A549 (cell line): ENCODE measurements around the gene SBK3. TPM values are rescaled to one million over a fixed set of nuclear protein-coding genes. Genes with fewer than 3 reads are reported as not detected.
"Not testable (repeated sequence)": the region's sequence is repeated elsewhere in the genome, so short reads cannot be mapped to it uniquely, and the experiment has no call there.

Experiments
- ATAC-seq, 2 experiments: fragments of 200-7000 bp in 1 of 2; fragments of >200 bp in 1 of 2; cut with Nextera tagmentation in 1 of 2; cut with Tn5 transposase in 1 of 2; 3 replicates each; pipeline versions ENCODE4 v1.8.0 to v1.9.1; 2018 to 2020; ENCODE audit warnings: mild to moderate bottlenecking in 1 of 2, moderate library complexity in 1 of 2
- CTCF ChIA-PET: fragments of 300-600 bp; sonication (Branson Sonifier 250); formaldehyde crosslinking; extraction: SDS; loops from one replicate; lab custom pipeline; 2021; ENCODE audit warnings: antibody characterized with exemption, inconsistent platforms; lab: Yijun Ruan, JAX
- POLR2A ChIA-PET: fragments of 350-600 bp; formaldehyde crosslinking; extraction: SDS; loops from one replicate; lab custom pipeline; 2021; ENCODE audit warnings: antibody characterized with exemption, inconsistent platforms; lab: Yijun Ruan, JAX
- DNase-seq, 2 experiments: peaks; one replicate each; pipeline versions ENCODE4 v3.0.0 to v3.0.0-alpha.2; 2011 to 2016; ENCODE audit warnings: low read depth in 1 of 2, low spot score in 1 of 2
- FAIRE-seq: peaks from 2 replicates; lab custom pipeline; 2011; peaks lifted over from hg19 to GRCh38; lab: Jason Lieb, UNC
- H3K27ac ChIP-seq, 2 experiments: fragments of >200 bp; sonication (Bioruptor Twin); formaldehyde crosslinking; 3 replicates each; pipeline ENCODE4 v1.5.1; 2016 to 2017
- H3K4me1 ChIP-seq: fragments of >200 bp; sonication (Bioruptor Twin); formaldehyde crosslinking; 3 replicates; pipeline ENCODE4 v1.6.1; 2016
- H3K4me2 ChIP-seq: fragments of >200 bp; sonication (Bioruptor Twin); formaldehyde crosslinking; 3 replicates; pipeline ENCODE4 v1.6.1; 2016
- H3K4me3 ChIP-seq: fragments of >200 bp; sonication (Bioruptor Twin); formaldehyde crosslinking; 3 replicates; pipeline ENCODE4 v1.5.1; 2016
- H3K9me3 ChIP-seq: fragments of >200 bp; sonication (Bioruptor Twin); formaldehyde crosslinking; 3 replicates; pipeline ENCODE4 v1.6.1; 2016
- CHD2 ChIP-seq: fragments of 150-350 bp; IDR thresholded peaks from 2 replicates; pipeline ENCODE4 v1.6.1; 2014; ENCODE audit warnings: low read length; ENCODE audit not compliant: partially characterized antibody
- EP300 ChIP-seq, 2 experiments: fragments of >200 bp; sonication (Bioruptor Twin); formaldehyde crosslinking; IDR thresholded peaks; 2 replicates in 1 of 2; 3 replicates in 1 of 2; pipeline ENCODE4 v1.6.1; 2016 to 2017
- HOXB5 ChIP-seq: fragments of 250-450 bp; sonication (Bioruptor Pico); IDR thresholded peaks from 2 replicates; pipeline ENCODE4 v1.5.0; 2020; ENCODE audit warnings: mild to moderate bottlenecking, moderate library complexity
- JUN ChIP-seq, 2 experiments: fragments of >200 bp; sonication (Bioruptor Twin); formaldehyde crosslinking; IDR thresholded peaks; 2 replicates in 1 of 2; 3 replicates in 1 of 2; pipeline ENCODE4 v1.6.1; 2016 to 2017
- KDM5A ChIP-seq: fragments of 200-600 bp; sonication (generic); IDR thresholded peaks from 2 replicates; pipeline ENCODE4 v1.6.1; 2016; ENCODE audit warnings: antibody characterized with exemption, mild to moderate bottlenecking
- PHF8 ChIP-seq: fragments of 200-600 bp; sonication (generic); IDR thresholded peaks from 2 replicates; pipeline ENCODE4 v1.6.1; 2016; ENCODE audit warnings: low read depth, mild to moderate bottlenecking, antibody characterized with exemption, moderate library complexity, borderline replicate concordance
- TFCP2L1 ChIP-seq: fragments of 250-450 bp; sonication (Bioruptor Pico); IDR thresholded peaks from 2 replicates; pipeline ENCODE4 v1.5.0; 2021; ENCODE audit warnings: mild to moderate bottlenecking
- WGBS: methylation state at CpG from one replicate; pipeline ENCODE4 v1.1.6; 2017; ENCODE audit errors: missing lambda C conversion rate; 5-methylcytosine and 5-hydroxymethylcytosine counted together
- polyA plus RNA-seq, 4 experiments: library from polyadenylated mRNA; depleted of rRNA in 3 of 4; stranded (reverse); fragments of >200 nt; fragmentation: RNase III in 1 of 4; extraction: RNeasy Plus Mini Kit Qiagen cat#74134 plus additional on column Dnase treatment in 1 of 4; gene quantifications; 2 replicates in 3 of 4; 3 replicates in 1 of 4; pipeline ENCODE4 v1.2.3, GENCODE V29; 2011 to 2017
- TF ChIP-seq, protein P1 (sequence below): fragments of 150-350 bp; IDR thresholded peaks from 2 replicates; pipeline ENCODE4 v1.6.1; 2014; ENCODE audit warnings: low read depth, mild to moderate bottlenecking, low read length
- TF ChIP-seq, protein P2 (sequence below): fragments of >200 bp; sonication (Bioruptor Twin); formaldehyde crosslinking; IDR thresholded peaks from 3 replicates; pipeline ENCODE4 v1.6.1; 2016
- TF ChIP-seq, protein P3 (sequence below): fragments of 250-450 bp; sonication (Bioruptor Pico); IDR thresholded peaks from 2 replicates; pipeline ENCODE4 v1.5.0; 2021; ENCODE audit warnings: mild to moderate bottlenecking, moderate library complexity, borderline replicate concordance
- TF ChIP-seq, protein P4 (sequence below): IDR thresholded peaks from 2 replicates; pipeline ENCODE4 v1.6.1; 2012; ENCODE audit warnings: low read depth, borderline replicate concordance

Gene SBK3
- polyA plus RNA-seq, 2 of the 4 experiments (the other 2 are of a cell fraction): 1.1 TPM

DNA sequence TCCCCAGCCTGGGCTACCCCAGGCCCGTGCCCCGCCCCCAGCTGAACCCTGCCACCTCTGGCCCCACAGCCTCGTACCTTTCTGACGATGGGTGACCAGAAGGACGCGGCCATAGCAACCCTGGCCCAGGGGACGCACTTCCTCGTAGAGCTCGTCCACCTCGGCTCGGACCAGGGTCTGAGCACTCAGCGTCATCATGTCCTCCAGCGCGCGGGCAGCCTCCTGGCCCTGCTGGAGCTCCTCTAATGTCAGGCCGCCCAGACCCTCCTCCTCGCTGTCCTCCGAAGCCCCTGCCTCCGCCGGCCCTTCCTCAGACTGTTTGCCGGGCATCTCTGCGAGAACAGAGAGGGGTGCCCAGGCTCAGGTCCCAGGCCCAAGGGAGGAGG, 9.4 kb downstream of the SBK3 start:
- no peaks in the 10 kb centered on the region for H3K9me3 ChIP-seq
- H3K4me3 ChIP-seq: no peak overlapping the region
- TF ChIP-seq HOXB5 (no peak), CHD2 (no peak), PHF8 (no peak), JUN (IDR thresholded peaks at IDR 0.05) (no peak), KDM5A (no peak)
- TF ChIP-seq, protein P1, sequence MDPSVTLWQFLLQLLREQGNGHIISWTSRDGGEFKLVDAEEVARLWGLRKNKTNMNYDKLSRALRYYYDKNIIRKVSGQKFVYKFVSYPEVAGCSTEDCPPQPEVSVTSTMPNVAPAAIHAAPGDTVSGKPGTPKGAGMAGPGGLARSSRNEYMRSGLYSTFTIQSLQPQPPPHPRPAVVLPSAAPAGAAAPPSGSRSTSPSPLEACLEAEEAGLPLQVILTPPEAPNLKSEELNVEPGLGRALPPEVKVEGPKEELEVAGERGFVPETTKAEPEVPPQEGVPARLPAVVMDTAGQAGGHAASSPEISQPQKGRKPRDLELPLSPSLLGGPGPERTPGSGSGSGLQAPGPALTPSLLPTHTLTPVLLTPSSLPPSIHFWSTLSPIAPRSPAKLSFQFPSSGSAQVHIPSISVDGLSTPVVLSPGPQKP: no peak
- TF ChIP-seq, protein P2, sequence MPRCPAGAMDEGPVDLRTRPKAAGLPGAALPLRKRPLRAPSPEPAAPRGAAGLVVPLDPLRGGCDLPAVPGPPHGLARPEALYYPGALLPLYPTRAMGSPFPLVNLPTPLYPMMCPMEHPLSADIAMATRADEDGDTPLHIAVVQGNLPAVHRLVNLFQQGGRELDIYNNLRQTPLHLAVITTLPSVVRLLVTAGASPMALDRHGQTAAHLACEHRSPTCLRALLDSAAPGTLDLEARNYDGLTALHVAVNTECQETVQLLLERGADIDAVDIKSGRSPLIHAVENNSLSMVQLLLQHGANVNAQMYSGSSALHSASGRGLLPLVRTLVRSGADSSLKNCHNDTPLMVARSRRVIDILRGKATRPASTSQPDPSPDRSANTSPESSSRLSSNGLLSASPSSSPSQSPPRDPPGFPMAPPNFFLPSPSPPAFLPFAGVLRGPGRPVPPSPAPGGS: no peak
- TF ChIP-seq, protein P3, sequence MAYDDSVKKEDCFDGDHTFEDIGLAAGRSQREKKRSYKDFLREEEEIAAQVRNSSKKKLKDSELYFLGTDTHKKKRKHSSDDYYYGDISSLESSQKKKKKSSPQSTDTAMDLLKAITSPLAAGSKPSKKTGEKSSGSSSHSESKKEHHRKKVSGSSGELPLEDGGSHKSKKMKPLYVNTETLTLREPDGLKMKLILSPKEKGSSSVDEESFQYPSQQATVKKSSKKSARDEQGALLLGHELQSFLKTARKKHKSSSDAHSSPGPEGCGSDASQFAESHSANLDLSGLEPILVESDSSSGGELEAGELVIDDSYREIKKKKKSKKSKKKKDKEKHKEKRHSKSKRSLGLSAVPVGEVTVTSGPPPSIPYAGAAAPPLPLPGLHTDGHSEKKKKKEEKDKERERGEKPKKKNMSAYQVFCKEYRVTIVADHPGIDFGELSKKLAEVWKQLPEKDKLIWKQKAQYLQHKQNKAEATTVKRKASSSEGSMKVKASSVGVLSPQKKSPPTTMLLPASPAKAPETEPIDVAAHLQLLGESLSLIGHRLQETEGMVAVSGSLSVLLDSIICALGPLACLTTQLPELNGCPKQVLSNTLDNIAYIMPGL (CRISPR knock-in tag): no peak
- ChIA-PET CTCF (interaction anchor here (0.9 to 2.4 kb wide), 10 partner anchors 10 to 70 kb away, joined by 3 to 17 read pairs (median 5); partner anchors contain the start of gene ZNF865), POLR2A (no interaction called here)
- FAIRE-seq (no peak), DNase-seq (no peak), ATAC-seq (peak; percentile 9 to 23; a peak in 3 of 6 replicates)
- peak overlapping the region; percentile 35 for H3K4me2 ChIP-seq
- H3K27ac ChIP-seq: peak overlapping the region; percentile 68 to 80; a peak in 4 of 6 replicates
- H3K4me1 ChIP-seq: peaks cover 30% of the 10 kb centered on the region
- WGBS: 93% methylated on average over 22 of the region's 22 CpGs

GRCh38 chr19:55535173-55535964, 10.0 kb downstream of the SBK3 start:
- WGBS: 81% methylated on average over 12 of the region's 12 CpGs
- ATAC-seq: peak; percentile 36 to 44; a peak in 4 of 6 replicates

DNA sequence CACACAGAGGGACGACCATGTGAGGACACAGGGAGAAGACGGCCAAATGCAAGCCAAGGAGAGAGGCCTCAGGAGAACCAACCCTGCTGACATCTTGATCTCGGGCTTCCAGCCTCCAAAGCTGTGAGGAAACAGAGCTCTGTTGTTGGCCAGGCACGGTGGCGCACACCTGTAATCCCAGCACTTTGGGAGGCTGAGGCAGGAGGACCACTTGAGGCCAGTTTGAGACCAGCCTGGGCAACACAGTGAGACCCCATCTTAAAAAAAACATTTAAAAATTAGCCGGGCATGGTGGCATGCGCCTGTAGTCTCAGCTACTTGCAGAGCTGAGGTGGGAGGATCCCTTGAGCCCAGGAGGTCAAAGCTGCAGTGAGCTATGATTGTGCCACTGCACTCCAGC, 11.1 kb downstream of the SBK3 start:
- CTCF ChIA-PET: interaction anchor here (0.6 to 1.7 kb wide), 6 partner anchors 10 to 71 kb away, joined by 3 to 9 read pairs (median 4); partner anchors contain the start of gene ZNF865
- not testable (repeated sequence) for FAIRE-seq

More at GRCh38 chr19:55535173-55535964, 10.0 kb downstream of the SBK3 start:
- ChIA-PET POLR2A (no interaction called here), CTCF (interaction anchor here (0.9 to 2.4 kb wide), 11 partner anchors 9 to 70 kb away, joined by 3 to 17 read pairs (median 5); partner anchors contain the start of gene ZNF865)
- TF ChIP-seq TFCP2L1 (CRISPR knock-in tag): no peak
- TF ChIP-seq, protein P4, sequence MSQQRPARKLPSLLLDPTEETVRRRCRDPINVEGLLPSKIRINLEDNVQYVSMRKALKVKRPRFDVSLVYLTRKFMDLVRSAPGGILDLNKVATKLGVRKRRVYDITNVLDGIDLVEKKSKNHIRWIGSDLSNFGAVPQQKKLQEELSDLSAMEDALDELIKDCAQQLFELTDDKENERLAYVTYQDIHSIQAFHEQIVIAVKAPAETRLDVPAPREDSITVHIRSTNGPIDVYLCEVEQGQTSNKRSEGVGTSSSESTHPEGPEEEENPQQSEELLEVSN: no peak
- no peak for TF ChIP-seq EP300 (IDR thresholded peaks at IDR 0.05)
- TF ChIP-seq JUN (IDR thresholded peaks at IDR 0.05): no peak
- FAIRE-seq (no peak), DNase-seq (no peak)
- Histone ChIP-seq H3K4me3 (no peak overlapping the region), H3K4me1 (peaks cover 30% of the 10 kb centered on the region), H3K9me3 (no peaks in the 10 kb centered on the region), H3K4me2 (no peak overlapping the region), H3K27ac (peak overlapping the region in 1 of 2 experiments; percentile 80; a peak in 3 of 6 replicates)

More for the DNA sequence above, 11.1 kb downstream of the SBK3 start:
- H3K4me3 ChIP-seq, H3K4me2 ChIP-seq, ATAC-seq, H3K9me3 ChIP-seq, H3K27ac ChIP-seq, POLR2A ChIA-PET, DNase-seq: not testable (repeated sequence)
- WGBS: 93% methylated on average over 7 of the region's 7 CpGs
- H3K4me1 ChIP-seq: peaks cover 31% of the 10 kb centered on the region
